Adrenal gland (tissue), 19 donors: ENCODE results near the gene ZNF626. TPM values are rescaled to one million over a fixed set of nuclear protein-coding genes. Genes with fewer than 3 reads are reported as not detected.

Experiments used
- DNase-seq, 7 donors: peaks; one replicate each; pipeline ENCODE4 v3.0.0-alpha.2; 2019 to 2020
- H3K27ac ChIP-seq, 5 donors: fragments of 200-600 bp; sonication (generic) in 4 of 5; 1 replicate in 3 of 5; 2 replicates in 2 of 5; pipeline versions ENCODE4 v1.5.1 to v1.8.0; 2016 to 2020; ENCODE audit warnings: mild to moderate bottlenecking in 1 of 5
- H3K27me3 ChIP-seq: fragments of 200-600 bp; 2 replicates; pipeline ENCODE4 v1.8.0; 2021
- H3K36me3 ChIP-seq, 2 donors: fragments of 200-600 bp; replicated peaks in 1 of 2; 1 replicate in 1 of 2; 2 replicates in 1 of 2; pipeline versions ENCODE4 v1.5.1 to v1.8.0; 2018 to 2022
- H3K4me1 ChIP-seq, 2 donors: fragments of 200-600 bp; replicated peaks in 1 of 2; 1 replicate in 1 of 2; 2 replicates in 1 of 2; pipeline versions ENCODE4 v1.5.1 to v1.8.0; 2018 to 2021
- H3K4me3 ChIP-seq, 4 donors: fragments of 200-600 bp; sonication (generic) in 3 of 4; one replicate each; pipeline ENCODE4 v1.5.1; 2016 to 2018
- H3K9me3 ChIP-seq, 3 donors: fragments of 200-600 bp; sonication (generic) in 1 of 3; replicated peaks in 1 of 3; 1 replicate in 2 of 3; 2 replicates in 1 of 3; pipeline versions ENCODE4 v1.5.1 to v1.8.0; 2016 to 2021
- CTCF ChIP-seq, 6 experiments: fragments of 450-650 bp in 4 of 6; fragments of 200-600 bp in 2 of 6; sonication (generic) in 1 of 6; IDR thresholded peaks; 1 replicate in 5 of 6; 2 replicates in 1 of 6; pipeline versions ENCODE4 v1.5.1 to v1.8.0; 2016 to 2021; ENCODE audit warnings: antibody characterized with exemption in 6 of 6, mild to moderate bottlenecking in 2 of 6, moderate library complexity in 1 of 6
- POLR2A ChIP-seq, 2 donors: fragments of 450-650 bp; IDR thresholded peaks; one replicate each; pipeline ENCODE4 v1.6.1; 2017; ENCODE audit warnings: antibody characterized with exemption in 2 of 2, mild to moderate bottlenecking in 2 of 2, moderate library complexity in 1 of 2
- WGBS, 4 donors: extraction: QIAGEN DNeasy Blood & Tissue Kit in 2 of 4; methylation state at CpG; one replicate each; pipeline versions ENCODE4 v1.1.5 to v1.1.7; 2013 to 2017; 5-methylcytosine and 5-hydroxymethylcytosine counted together
- intact Hi-C, 2 donors: fragments of 100-400 bp; cut with DNase I; formaldehyde crosslinking; loops; one replicate each; pipeline versions ENCODE4 v1.14.1 to v1.15.0; 2022 to 2023
- long read RNA-seq, 10 donors: library from polyadenylated mRNA in 3 of 10; unstranded in 2 of 10; stranded (forward) in 1 of 10; transcript quantifications; one replicate each; pipeline ENCODE4 v2.0.0 and lab custom pipeline, GENCODE V29; 2021 to 2026
- polyA plus RNA-seq, 3 donors: library from polyadenylated mRNA; stranded (reverse); fragments of 200-250 nt in 2 of 3; fragments of 350-450 nt in 1 of 3; fragmentation: Illumina TruSeq in 1 of 3; extraction: RNeasy Lipid Tissue Mini Kit (QIAGEN cat#74804) in 1 of 3; gene quantifications; one replicate each; pipeline ENCODE4 v1.2.3, GENCODE V29; 2013 to 2014
- total RNA-seq, 9 donors: library from RNA; depleted of rRNA in 4 of 9; stranded (reverse); fragments of >200 nt in 4 of 9; fragments of 120-200 nt in 1 of 9; fragmentation: NEBNext Ultra II Directional in 1 of 9; extraction: Animal tissue kit (Norgen Biotek cat#: 25700) in 1 of 9; gene quantifications; one replicate each; pipeline versions ENCODE4 v1.1.0 to v1.2.4, GENCODE V29; 2013 to 2023
- donor health status: healthy with polysubstance abuse.
- donor health status: Bipolar disorder and iron deficiency.
- donor health status: DM: yes; HTN: yes; CAD: no.
- donor health status: DM: no; HTN: no; CAD: no.
- donor health status: DM: no; HTN: no; CAD: no.
- donor health status: DM: yes; HTN: yes; CAD: no.

ZNF626 gene
- 10 to 100 TPM; 11.1 to 28.8 (median 18.5) TPM for total RNA-seq
- polyA plus RNA-seq: 10 to 100 TPM in 1 of 3 donors, 1 to 10 TPM in 2; 2.7 to 16.7 (median 4.8) TPM
- long read RNA-seq, donor 1, transcript ZNF626-201 (4 exons, 1,123 nt): major isoform, 8 of 16 reads
- long read RNA-seq, donor 1, partial matches to known transcripts: 8 of 16 reads
- long read RNA-seq, donor 1, other reads (novel, unspliced or antisense): 0 of 16 reads
- long read RNA-seq, donor 2, full-length matches to known transcripts: 7 of 7 reads
- long read RNA-seq, donor 2, partial matches to known transcripts: 0 of 7 reads
- long read RNA-seq, donor 2, other reads (novel, unspliced or antisense): 0 of 7 reads
- long read RNA-seq, donor 3, full-length matches to known transcripts: 5 of 10 reads
- long read RNA-seq, donor 3, partial matches to known transcripts: 5 of 10 reads
- long read RNA-seq, donor 3, other reads (novel, unspliced or antisense): 0 of 10 reads
- long read RNA-seq, donor 4, full-length matches to known transcripts: 7 of 9 reads
- long read RNA-seq, donor 4, partial matches to known transcripts: 0 of 9 reads
- long read RNA-seq, donor 4, other reads (novel, unspliced or antisense): 2 of 9 reads
- long read RNA-seq, donor 5, full-length matches to known transcripts: 18 of 20 reads
- long read RNA-seq, donor 5, partial matches to known transcripts: 0 of 20 reads
- long read RNA-seq, donor 5, other reads (novel, unspliced or antisense): 2 of 20 reads
- long read RNA-seq, donor 6, transcript ZNF626-201 (4 exons, 1,123 nt): major isoform, 6 of 12 reads
- long read RNA-seq, donor 6, partial matches to known transcripts: 0 of 12 reads
- long read RNA-seq, donor 6, other reads (novel, unspliced or antisense): 6 of 12 reads
- long read RNA-seq, donor 7, partial matches to known transcripts: 0 of 3 reads
- long read RNA-seq, donor 7, other reads (novel, unspliced or antisense): 0 of 3 reads
- long read RNA-seq, donor 8, transcript ZNF626-201 (4 exons, 1,123 nt): major isoform, 8 of 8 reads
- long read RNA-seq, donor 8, partial matches to known transcripts: 0 of 8 reads
- long read RNA-seq, donor 8, other reads (novel, unspliced or antisense): 0 of 8 reads
- long read RNA-seq, donor 9, transcript ZNF626-201 (4 exons, 1,123 nt): major isoform, 8 of 8 reads
- long read RNA-seq, donor 9, partial matches to known transcripts: 0 of 8 reads
- long read RNA-seq, donor 9, other reads (novel, unspliced or antisense): 0 of 8 reads
- long read RNA-seq, donor 10, partial matches to known transcripts: 0 of 2 reads
- long read RNA-seq, donor 10, other reads (novel, unspliced or antisense): 0 of 2 reads

- intact Hi-C loops: no loop called here
- H3K36me3 ChIP-seq: peaks cover 0 to 5% of the 10 kb centered on the region in 2 donors
- no peaks in the 10 kb centered on the region for H3K9me3 ChIP-seq
- WGBS, 4 donors: 0 to 1% (median 0%) methylated on average over 7 to 25 of the region's 25 CpGs
- H3K27ac ChIP-seq: peak within 1 kb of the TSS in 4 of 5 donors; percentile 84 to 97 (median 94)
- TF ChIP-seq CTCF (IDR thresholded peaks at IDR 0.05): no peak
- TF ChIP-seq POLR2A (IDR thresholded peaks at IDR 0.05): peak; percentile 80 to 93
- H3K4me1 ChIP-seq: peaks cover 26 to 38% of the 10 kb centered on the region in 2 donors
- H3K4me3 ChIP-seq: peak within 1 kb of the TSS in 3 of 4 donors; percentile 73 to 99 (median 89)
- peak; percentile 96 to 100 (median 99) for DNase-seq
- H3K27me3 ChIP-seq: no peaks in the 10 kb centered on the region
Measured at GRCh38 chr19:20661150-20661819, at the start of gene ZNF626. Gene ZNF626, minus strand, starts transcription at chr19:20661571. Its CDS starts 125 bp downstream, at chr19:20661446.

GRCh38 chr19:20669263-20669662 is 7.9 kb upstream of the ZNF626 start:
- H3K4me3 ChIP-seq: no peak overlapping the region
- intact Hi-C loops: no loop called here
- no peaks in the 10 kb centered on the region for H3K4me1 ChIP-seq
- H3K27ac ChIP-seq: no peak overlapping the region
- 90 to 95% (median 90%) methylated on average over 7 to 9 of the region's 9 CpGs for WGBS, 4 donors
- no peaks in the 10 kb centered on the region for H3K36me3 ChIP-seq
- H3K27me3 ChIP-seq: no peaks in the 10 kb centered on the region
- H3K9me3 ChIP-seq: no peaks in the 10 kb centered on the region
- no peak for TF ChIP-seq CTCF (IDR thresholded peaks at IDR 0.05)
- TF ChIP-seq POLR2A (IDR thresholded peaks at IDR 0.05): no peak
- no peak for DNase-seq

- no peak for TF ChIP-seq CTCF (IDR thresholded peaks at IDR 0.05)
- TF ChIP-seq POLR2A (IDR thresholded peaks at IDR 0.05): no peak
Measured at GRCh38 chr19:20667281-20667680, 5.9 kb upstream of the ZNF626 start.

More at GRCh38 chr19:20667281-20667680, 5.9 kb upstream of the ZNF626 start:
- H3K36me3 ChIP-seq: no peaks in the 10 kb centered on the region
- no peaks in the 10 kb centered on the region for H3K9me3 ChIP-seq
- no peak for DNase-seq
- no peaks in the 10 kb centered on the region for H3K4me1 ChIP-seq
- no peaks in the 10 kb centered on the region for H3K27me3 ChIP-seq
- no peak overlapping the region for H3K27ac ChIP-seq
- intact Hi-C loops: no loop called here
- no peak overlapping the region for H3K4me3 ChIP-seq
- WGBS, 4 donors: 92 to 100% (median 98%) methylated on average over 4 of the region's 4 CpGs
